ENCODE results near the gene ZBTB8A. TPM values are rescaled to one million over a fixed set of nuclear protein-coding genes. Genes with fewer than 3 reads are reported as not detected.

Gene ZBTB8A
- total RNA-seq, 1 donor from 2014 or later, result 15.9 TPM

- TF ChIP-seq EZH2phosphoT487 (IDR thresholded peaks at IDR 0.05) (no peak), EZH2 (IDR thresholded peaks at IDR 0.05) (no peak)
- TF ChIP-seq, protein P1, sequence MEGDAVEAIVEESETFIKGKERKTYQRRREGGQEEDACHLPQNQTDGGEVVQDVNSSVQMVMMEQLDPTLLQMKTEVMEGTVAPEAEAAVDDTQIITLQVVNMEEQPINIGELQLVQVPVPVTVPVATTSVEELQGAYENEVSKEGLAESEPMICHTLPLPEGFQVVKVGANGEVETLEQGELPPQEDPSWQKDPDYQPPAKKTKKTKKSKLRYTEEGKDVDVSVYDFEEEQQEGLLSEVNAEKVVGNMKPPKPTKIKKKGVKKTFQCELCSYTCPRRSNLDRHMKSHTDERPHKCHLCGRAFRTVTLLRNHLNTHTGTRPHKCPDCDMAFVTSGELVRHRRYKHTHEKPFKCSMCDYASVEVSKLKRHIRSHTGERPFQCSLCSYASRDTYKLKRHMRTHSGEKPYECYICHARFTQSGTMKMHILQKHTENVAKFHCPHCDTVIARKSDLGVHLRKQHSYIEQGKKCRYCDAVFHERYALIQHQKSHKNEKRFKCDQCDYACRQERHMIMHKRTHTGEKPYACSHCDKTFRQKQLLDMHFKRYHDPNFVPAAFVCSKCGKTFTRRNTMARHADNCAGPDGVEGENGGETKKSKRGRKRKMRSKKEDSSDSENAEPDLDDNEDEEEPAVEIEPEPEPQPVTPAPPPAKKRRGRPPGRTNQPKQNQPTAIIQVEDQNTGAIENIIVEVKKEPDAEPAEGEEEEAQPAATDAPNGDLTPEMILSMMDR (IDR thresholded peaks at IDR 0.05), result no peak
- peaks cover 9% of the 10 kb centered on the region for H3F3A ChIP-seq (ENCODE audit: low read depth)
- no peak overlapping the region for H3K27ac ChIP-seq
- Mint-ChIP-seq H3K4me1 (peaks cover 10% of the 10 kb centered on the region), H3K27me3 (ENCODE audit: insufficient read depth, low read depth) (peaks cover 1% of the 10 kb centered on the region), H3K27ac (peak overlapping the region; percentile 11), H3K36me3 (no peaks in the 10 kb centered on the region), H3K9me3 (peaks cover 11% of the 10 kb centered on the region), H3K4me3 (no peak overlapping the region)
- H3K4me2 ChIP-seq, result no peak overlapping the region
- H2AFZ ChIP-seq (replicated peaks), result no peak overlapping the region
- H3K27me3 ChIP-seq, result peaks cover 9% of the 10 kb centered on the region
- H3K4me3 ChIP-seq, result no peak overlapping the region
- H3K79me2 ChIP-seq (ENCODE audit: low read depth), result no peaks in the 10 kb centered on the region
- H3K9ac ChIP-seq, result no peak overlapping the region
- no peaks in the 10 kb centered on the region for H3K36me3 ChIP-seq
- H3K9me3 ChIP-seq (ENCODE audit: low read depth), result no peaks in the 10 kb centered on the region
- H4K20me1 ChIP-seq (ENCODE audit: low read depth), result no peaks in the 10 kb centered on the region
- H3K4me1 ChIP-seq, result no peaks in the 10 kb centered on the region
- DNase-seq (ENCODE audit: low spot score), result no peak
These were observed 5.4 kb upstream of the ZBTB8A start for GRCh38 chr1:32533792-32534327.

DNA sequence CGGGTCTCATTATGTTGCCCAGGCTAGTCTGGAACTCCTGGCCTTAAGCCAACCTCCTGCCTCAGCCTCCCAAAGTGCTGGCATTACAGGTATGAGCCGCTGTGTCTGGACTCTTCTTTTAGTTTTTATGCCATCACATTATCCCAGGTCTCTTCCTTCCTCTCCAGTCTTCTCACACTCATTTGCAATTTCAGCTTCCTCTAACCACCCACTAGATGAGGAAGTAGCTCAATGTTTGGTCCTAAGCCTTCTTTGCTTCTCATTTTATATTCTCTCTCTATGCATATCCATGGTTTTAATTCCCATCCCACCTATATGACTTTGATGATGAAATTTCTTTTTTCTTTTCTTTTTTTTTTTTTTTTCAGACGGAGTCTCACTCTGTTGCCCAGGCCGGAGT lies 3.1 kb upstream of the ZBTB8A start:
- Mint-ChIP-seq H3K9me3 (peaks cover 8% of the 10 kb centered on the region), H3K4me1 (peaks cover 22% of the 10 kb centered on the region), H3K27ac (no peak overlapping the region), H3K4me3 (no peak overlapping the region), H3K27me3 (ENCODE audit: insufficient read depth, low read depth) (peaks cover 10% of the 10 kb centered on the region), H3K36me3 (peaks cover 5% of the 10 kb centered on the region)
- no peaks in the 10 kb centered on the region for H3K9me3 ChIP-seq (ENCODE audit: low read depth)
- peaks cover 8% of the 10 kb centered on the region for H3K4me1 ChIP-seq
- H3K4me3 ChIP-seq, result no peak overlapping the region
- no peak overlapping the region for H3K27ac ChIP-seq
- peaks cover 24% of the 10 kb centered on the region for H3F3A ChIP-seq (ENCODE audit: low read depth)
- DNase-seq (ENCODE audit: low spot score), result no peak
- H2AFZ ChIP-seq (replicated peaks), result no peak overlapping the region
- peaks cover 14% of the 10 kb centered on the region for H3K27me3 ChIP-seq
- H4K20me1 ChIP-seq (ENCODE audit: low read depth), result no peaks in the 10 kb centered on the region
- peaks cover 13% of the 10 kb centered on the region for H3K79me2 ChIP-seq (ENCODE audit: low read depth)
- H3K9ac ChIP-seq, result no peak overlapping the region
- no peaks in the 10 kb centered on the region for H3K36me3 ChIP-seq
- no peak for TF ChIP-seq EZH2phosphoT487 (IDR thresholded peaks at IDR 0.05)
- TF ChIP-seq, protein P1 (IDR thresholded peaks at IDR 0.05), result no peak
- no peak for TF ChIP-seq EZH2 (IDR thresholded peaks at IDR 0.05)
- H3K4me2 ChIP-seq, result no peak overlapping the region

DNA sequence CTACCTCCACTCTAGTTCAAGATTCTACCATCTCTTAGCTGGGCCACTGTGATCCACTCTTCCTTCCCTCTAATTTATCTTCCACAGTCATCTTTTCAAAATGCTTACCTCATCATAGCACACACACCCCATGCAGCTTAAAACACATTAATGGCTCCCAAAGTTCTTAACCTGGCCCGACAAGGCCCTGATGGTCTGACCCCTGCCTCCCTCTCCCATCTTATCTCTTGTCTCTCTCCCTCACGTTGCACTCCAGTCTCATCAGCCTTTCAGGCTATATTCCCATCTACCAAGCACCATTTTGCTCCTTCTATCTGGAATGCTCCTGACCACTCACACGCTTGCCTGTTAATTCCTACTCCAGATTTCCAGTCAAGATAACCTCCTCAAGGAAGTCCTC lies 2.5 kb upstream of the ZBTB8A start:
- peaks cover 11% of the 10 kb centered on the region for H3K36me3 Mint-ChIP-seq
- no peak overlapping the region for H3K4me3 Mint-ChIP-seq
- H3K4me1 ChIP-seq, result peaks cover 8% of the 10 kb centered on the region
- no peak overlapping the region for H3K9ac ChIP-seq
- peaks cover 19% of the 10 kb centered on the region for H3K79me2 ChIP-seq (ENCODE audit: low read depth)
- DNase-seq (ENCODE audit: low spot score), result no peak
- no peak for TF ChIP-seq EZH2phosphoT487 (IDR thresholded peaks at IDR 0.05)
- TF ChIP-seq, protein P1 (IDR thresholded peaks at IDR 0.05), result no peak
- TF ChIP-seq EZH2 (IDR thresholded peaks at IDR 0.05), result no peak
- peaks cover 10% of the 10 kb centered on the region for H3K27me3 Mint-ChIP-seq (ENCODE audit: insufficient read depth, low read depth)
- no peak overlapping the region for H3K4me2 ChIP-seq
- peaks cover 24% of the 10 kb centered on the region for H3F3A ChIP-seq (ENCODE audit: low read depth)
- H4K20me1 ChIP-seq (ENCODE audit: low read depth), result no peaks in the 10 kb centered on the region
- no peak overlapping the region for H3K27ac Mint-ChIP-seq
- no peak overlapping the region for H3K27ac ChIP-seq
- H3K27me3 ChIP-seq, result peaks cover 14% of the 10 kb centered on the region
- no peaks in the 10 kb centered on the region for H3K36me3 ChIP-seq
- no peaks in the 10 kb centered on the region for H3K9me3 ChIP-seq (ENCODE audit: low read depth)
- no peak overlapping the region for H3K4me3 ChIP-seq
- H3K9me3 Mint-ChIP-seq, result peaks cover 6% of the 10 kb centered on the region
- peaks cover 24% of the 10 kb centered on the region for H3K4me1 Mint-ChIP-seq
- no peak overlapping the region for H2AFZ ChIP-seq (replicated peaks)

All from neural progenitor cell (in vitro differentiated cells).